NB4 (cell line): ENCODE data around the gene SDF2L1.

ENCODE experiments used
- DNase-seq: peaks from one replicate; pipeline ENCODE4 v3.0.0; 2010; ENCODE audit warnings: low read depth
- H3K4me3 ChIP-seq: one replicate; pipeline ENCODE4 v1.5.1; 2011; ENCODE audit warnings: mild to moderate bottlenecking, low read depth, low read length, moderate library complexity
- MYC ChIP-seq: IDR thresholded peaks from 2 replicates; pipeline ENCODE4 v1.6.1; 2011; ENCODE audit warnings: low read depth, low read length
- POLR2A ChIP-seq: IDR thresholded peaks from 2 replicates; pipeline ENCODE4 v1.6.1; 2011; ENCODE audit warnings: mild to moderate bottlenecking; ENCODE audit not compliant: insufficient read length; ENCODE audit errors: extremely low read depth
- TF ChIP-seq, protein P1 (sequence below): IDR thresholded peaks from one replicate; pipeline ENCODE4 v1.5.1; 2012; ENCODE audit warnings: low read depth, low read length
- TF ChIP-seq, protein P2 (sequence below): IDR thresholded peaks from 2 replicates; pipeline ENCODE4 v1.6.1; 2011; ENCODE audit warnings: low read depth, low read length

SDF2L1 gene

DNA sequence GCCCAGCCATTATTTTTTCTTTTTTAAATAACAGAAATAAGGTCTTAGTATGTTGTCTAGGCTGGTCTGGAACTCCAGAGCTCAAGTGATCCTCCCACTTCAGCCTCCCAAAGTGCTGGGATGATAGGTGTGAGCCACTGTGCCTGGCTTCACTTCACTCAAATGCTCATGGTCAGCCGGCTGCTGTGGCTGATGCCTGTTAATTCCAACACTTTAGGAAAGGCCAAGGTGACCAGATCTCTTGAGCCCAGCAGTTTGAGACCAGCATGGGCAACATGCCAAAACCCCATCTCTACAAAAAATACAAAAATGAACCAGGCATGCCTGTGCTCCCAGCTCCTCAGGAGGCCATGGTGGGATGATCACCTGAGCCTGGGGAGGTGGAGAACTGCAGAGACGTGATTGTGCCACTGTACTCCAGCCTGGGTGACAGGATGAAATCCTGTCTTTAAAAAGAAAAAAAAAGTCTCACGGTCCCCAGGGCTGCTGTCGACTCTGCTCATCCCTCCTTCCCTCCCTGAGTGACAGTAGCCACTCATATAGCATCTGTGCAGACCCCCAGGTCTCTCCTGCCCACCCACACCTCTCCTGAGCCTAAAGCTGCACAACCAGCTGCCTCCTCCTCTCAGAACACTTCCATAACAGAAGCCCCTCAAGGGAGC, 15.9 kb upstream of the SDF2L1 start:
- no peak overlapping the region for H3K4me3 ChIP-seq
- TF ChIP-seq, protein P1, sequence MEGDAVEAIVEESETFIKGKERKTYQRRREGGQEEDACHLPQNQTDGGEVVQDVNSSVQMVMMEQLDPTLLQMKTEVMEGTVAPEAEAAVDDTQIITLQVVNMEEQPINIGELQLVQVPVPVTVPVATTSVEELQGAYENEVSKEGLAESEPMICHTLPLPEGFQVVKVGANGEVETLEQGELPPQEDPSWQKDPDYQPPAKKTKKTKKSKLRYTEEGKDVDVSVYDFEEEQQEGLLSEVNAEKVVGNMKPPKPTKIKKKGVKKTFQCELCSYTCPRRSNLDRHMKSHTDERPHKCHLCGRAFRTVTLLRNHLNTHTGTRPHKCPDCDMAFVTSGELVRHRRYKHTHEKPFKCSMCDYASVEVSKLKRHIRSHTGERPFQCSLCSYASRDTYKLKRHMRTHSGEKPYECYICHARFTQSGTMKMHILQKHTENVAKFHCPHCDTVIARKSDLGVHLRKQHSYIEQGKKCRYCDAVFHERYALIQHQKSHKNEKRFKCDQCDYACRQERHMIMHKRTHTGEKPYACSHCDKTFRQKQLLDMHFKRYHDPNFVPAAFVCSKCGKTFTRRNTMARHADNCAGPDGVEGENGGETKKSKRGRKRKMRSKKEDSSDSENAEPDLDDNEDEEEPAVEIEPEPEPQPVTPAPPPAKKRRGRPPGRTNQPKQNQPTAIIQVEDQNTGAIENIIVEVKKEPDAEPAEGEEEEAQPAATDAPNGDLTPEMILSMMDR = no peak
- TF ChIP-seq, protein P2, sequence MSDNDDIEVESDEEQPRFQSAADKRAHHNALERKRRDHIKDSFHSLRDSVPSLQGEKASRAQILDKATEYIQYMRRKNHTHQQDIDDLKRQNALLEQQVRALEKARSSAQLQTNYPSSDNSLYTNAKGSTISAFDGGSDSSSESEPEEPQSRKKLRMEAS = no peak
- TF ChIP-seq MYC (no peak), POLR2A (no peak)

DNA sequence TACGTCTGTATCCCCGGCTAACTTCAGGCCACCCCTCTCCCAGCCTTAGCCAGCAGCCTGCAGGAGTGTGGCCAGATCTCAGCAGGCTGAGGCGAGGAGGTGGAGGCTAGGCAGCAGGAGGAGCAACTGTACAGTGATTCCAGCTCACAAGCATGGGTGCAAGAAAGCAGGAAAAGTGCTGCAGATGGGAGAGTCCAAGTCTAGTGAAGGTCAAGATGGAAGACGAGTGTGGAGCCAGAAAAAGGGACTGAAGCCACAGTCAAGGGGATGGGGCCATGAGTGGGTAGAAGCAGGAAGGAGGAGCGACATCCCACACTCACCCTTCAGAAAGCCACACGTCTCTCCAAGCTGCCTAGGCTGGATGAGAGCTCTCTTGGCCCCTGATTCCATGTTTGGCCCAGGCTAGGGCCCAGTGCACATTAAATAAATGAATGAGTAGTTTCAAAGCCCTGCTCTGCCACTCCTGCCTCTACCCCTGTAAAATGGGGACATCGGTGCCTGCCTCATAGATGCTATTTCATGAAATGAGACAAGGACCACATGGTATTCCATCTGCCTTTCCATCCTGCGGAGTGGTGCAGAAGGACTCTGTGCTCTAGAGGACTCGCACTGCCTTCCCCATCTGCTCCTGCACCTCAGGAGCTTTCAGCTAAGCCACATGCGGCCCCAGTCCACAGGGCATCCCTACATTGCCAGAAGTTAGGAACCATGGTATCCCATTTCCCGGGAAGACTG, 15.2 kb upstream of the SDF2L1 start:
- DNase-seq = peak; percentile 27
- peak overlapping the region; percentile 25 for H3K4me3 ChIP-seq
- TF ChIP-seq, protein P1 = no peak
- no peak for TF ChIP-seq MYC
- TF ChIP-seq POLR2A = no peak
- TF ChIP-seq, protein P2 = no peak

More for the DNA sequence above, 15.9 kb upstream of the SDF2L1 start:
- DNase-seq = peak; percentile 18

DNA sequence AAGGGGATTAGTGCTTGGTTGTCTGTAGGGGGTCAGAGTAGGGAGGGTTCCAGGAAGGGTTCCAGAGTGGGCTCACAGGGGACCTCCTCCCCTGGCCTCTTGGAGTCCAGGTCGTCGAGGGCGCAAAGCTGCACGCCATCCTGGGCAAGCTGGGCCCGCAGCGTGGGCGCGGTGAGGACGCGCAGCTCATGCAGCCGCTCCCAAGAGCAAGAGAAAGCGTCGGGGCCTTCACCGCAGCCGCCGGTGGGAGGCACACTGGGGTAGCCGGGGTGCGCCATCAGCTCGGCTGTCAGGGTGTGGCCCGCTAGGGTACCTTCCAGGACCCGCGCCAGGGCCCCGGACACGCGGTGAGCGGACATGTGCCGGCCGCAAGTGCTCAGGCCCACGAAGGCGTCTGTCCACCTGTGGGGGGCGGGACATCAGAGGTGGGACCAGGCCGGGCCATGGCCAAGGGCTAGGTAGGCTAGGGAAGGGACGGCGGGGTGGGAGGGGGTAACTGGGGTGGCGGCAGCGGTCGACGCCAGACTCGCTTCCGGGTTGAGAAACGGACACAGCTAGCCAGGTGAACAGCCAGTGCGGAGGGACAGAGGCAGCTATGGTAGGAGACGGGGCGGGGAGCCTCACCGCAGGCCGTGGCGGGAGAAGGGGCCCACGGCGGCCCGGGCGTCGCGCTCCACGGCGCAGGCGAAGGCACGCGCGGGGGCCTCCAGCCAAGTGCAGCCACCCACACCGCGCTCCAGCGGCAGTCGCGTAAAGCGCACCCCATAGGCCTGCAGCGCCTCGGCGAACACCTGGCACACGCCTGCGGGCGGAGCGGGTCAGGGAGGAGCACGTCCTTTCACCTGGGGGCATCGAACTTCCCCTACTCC, 13.5 kb upstream of the SDF2L1 start:
- H3K4me3 ChIP-seq = peak overlapping the region; percentile 81
- TF ChIP-seq, protein P2 = no peak
- TF ChIP-seq POLR2A (no peak), MYC (peak; percentile 2; the same call in 1 of the 2 replicates)
- DNase-seq = peak; percentile 68

DNA sequence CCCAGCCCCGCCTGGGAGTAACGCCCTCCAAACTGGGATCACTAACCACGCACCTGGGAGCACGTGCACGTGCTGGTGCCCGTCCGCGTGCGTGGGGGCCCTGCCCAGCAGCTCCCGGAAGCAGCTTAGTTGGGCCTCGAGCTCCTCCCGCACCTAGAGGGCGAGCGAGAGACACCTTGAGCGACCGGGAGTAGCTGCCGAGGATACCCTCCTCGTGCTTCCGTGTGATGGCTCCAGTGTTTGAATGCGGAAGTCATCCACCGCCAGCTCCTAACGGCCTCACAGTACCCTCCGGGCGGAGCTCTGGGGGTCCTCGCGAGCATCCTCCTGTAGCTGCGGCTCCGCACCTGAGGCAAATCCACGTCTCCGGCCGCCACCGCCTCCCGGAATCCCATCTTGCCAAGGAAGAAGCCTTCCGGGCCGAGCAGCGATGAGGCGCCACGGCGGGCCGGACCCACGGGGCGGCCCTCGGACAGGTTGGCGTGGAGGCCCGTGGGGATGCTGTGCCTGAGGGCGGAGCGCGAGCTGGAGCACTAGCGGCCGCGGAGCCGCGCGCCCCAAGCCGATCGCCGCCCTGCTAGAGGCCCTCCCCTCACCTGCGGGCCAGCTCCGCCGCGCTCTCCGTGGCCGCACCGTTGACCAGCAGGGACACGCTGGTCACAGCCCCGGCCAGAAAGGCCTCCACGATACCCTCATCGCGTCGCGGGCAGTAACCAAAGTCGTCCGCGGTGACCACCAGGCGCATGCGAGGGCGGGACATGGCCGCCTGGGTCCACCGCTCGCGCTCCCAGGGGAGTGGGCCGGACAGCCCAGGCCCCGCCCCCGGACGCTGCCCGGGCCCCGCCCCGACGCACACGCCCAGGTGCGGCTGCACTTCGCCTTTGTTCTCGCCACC, 12.6 kb upstream of the SDF2L1 start, which contains the start of gene YDJC:
Gene YDJC (minus strand): TSS at position 768 of the 895 bp plus-strand sequence. CDS start 8 bp downstream, at position 760.
- H3K4me3 ChIP-seq = peak within 1 kb of the TSS; percentile 81
- peak; percentile 96 for DNase-seq
- TF ChIP-seq POLR2A (peak; percentile 83), MYC (peak; percentile 99)
- TF ChIP-seq, protein P2 = peak; percentile 99
- TF ChIP-seq, protein P1 = peak; percentile 62

DNA sequence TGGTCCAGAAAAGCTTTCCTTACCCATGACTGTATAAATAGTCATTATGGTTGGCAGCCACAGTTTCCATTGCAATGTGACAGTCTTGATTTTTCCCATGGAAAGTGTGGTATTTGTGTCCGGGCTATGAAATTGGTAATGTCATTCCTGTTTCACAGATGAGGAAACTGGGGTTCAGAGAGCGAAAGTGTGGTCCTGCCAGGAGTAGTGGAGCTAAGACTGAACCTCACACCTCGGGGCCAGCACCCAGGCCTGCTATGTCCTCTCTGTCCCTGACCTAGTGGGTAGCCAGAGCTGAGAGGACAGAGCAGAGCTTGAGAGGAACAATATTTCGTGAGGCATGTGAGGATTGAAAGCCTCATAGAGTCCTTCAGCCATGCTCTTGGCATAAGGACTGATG, 11.1 kb upstream of the SDF2L1 start:
- DNase-seq = no peak

More for the DNA sequence above, 11.1 kb upstream of the SDF2L1 start:
- TF ChIP-seq, protein P1 = no peak
- TF ChIP-seq, protein P2 = no peak
- TF ChIP-seq POLR2A = no peak
- TF ChIP-seq MYC = no peak
- no peak overlapping the region for H3K4me3 ChIP-seq
